Activated CD8-positive, alpha-beta T cell treated with anti-CD3 and anti-CD28 coated beads, Interleukin-2, amount 10 ng/mL, durations not matched to agents 7 days and 5 days (primary cell): ENCODE results near the gene TMEM235. TPM values are rescaled to one million over a fixed set of nuclear protein-coding genes. Genes with fewer than 3 reads are reported as not detected.
"Not testable (repeated sequence)": the region's sequence is repeated elsewhere in the genome, so short reads cannot be mapped to it uniquely, and the experiment has no call there.

ENCODE experiments used
- ATAC-seq: fragments of 150-1000 bp; cut with Tn5 transposase; one replicate; pipeline ENCODE4 v1.10.0; 2021; ENCODE audit warnings: moderate library complexity
- CTCF ChIA-PET: fragments of 350-600 bp; sonication (Branson Sonifier 250); formaldehyde crosslinking; loops from one replicate; lab custom pipeline; 2021; ENCODE audit warnings: antibody characterized with exemption; lab: Charles Lee
- POLR2A ChIA-PET: fragments of 350-600 bp; sonication (Branson Sonifier 250); formaldehyde crosslinking; loops from one replicate; lab custom pipeline; 2021; ENCODE audit warnings: antibody characterized with exemption; lab: Charles Lee
- DNase-seq: peaks from one replicate; pipeline ENCODE4 v3.0.0-alpha.2; 2020
- H3K27ac Mint-ChIP-seq: one replicate; pipeline ENCODE4 v1.8.0; 2021; ENCODE audit warnings: mild to moderate bottlenecking, mixed read lengths
- H3K27me3 Mint-ChIP-seq: one replicate; pipeline ENCODE4 v1.8.0; 2021; ENCODE audit warnings: low read depth, mixed read lengths
- H3K36me3 Mint-ChIP-seq: one replicate; pipeline ENCODE4 v1.8.0; 2021; ENCODE audit warnings: low read depth, mixed read lengths
- H3K4me1 Mint-ChIP-seq: one replicate; pipeline ENCODE4 v1.8.0; 2021; ENCODE audit warnings: low read depth, mixed read lengths
- H3K4me3 Mint-ChIP-seq: one replicate; pipeline ENCODE4 v1.8.0; 2021; ENCODE audit warnings: mild to moderate bottlenecking, mixed read lengths
- H3K9me3 Mint-ChIP-seq: one replicate; pipeline ENCODE4 v1.8.0; 2022; ENCODE audit warnings: mixed read lengths; ENCODE audit not compliant: insufficient read depth
- total RNA-seq, 2 experiments: library from RNA; stranded (reverse); gene quantifications; one replicate each; pipeline ENCODE4 v1.2.3, GENCODE V29; 2021

The TMEM235 gene
- total RNA-seq, 2 experiments from 2014 or later, result not detected

GRCh38 chr17:78231991-78232858 lies 794 bp downstream of the TMEM235 start:
- peak; percentile 51 for DNase-seq
- Mint-ChIP-seq H3K27me3 (peaks cover 31% of the 10 kb centered on the region), H3K36me3 (no peaks in the 10 kb centered on the region), H3K9me3 (no peaks in the 10 kb centered on the region), H3K4me1 (peaks cover 2% of the 10 kb centered on the region), H3K27ac (no peak overlapping the region), H3K4me3 (no peak overlapping the region)
- peak; percentile 74 for ATAC-seq
- POLR2A ChIA-PET, result no interaction called here
- CTCF ChIA-PET, result interaction anchor here (0.6 kb wide), 1 partner anchor 470 kb away, joined by 3 read pairs; no protein-coding TSS in a partner anchor

GRCh38 chr17:78232859-78233173 lies 1.4 kb downstream of the TMEM235 start:
- H3K4me1 Mint-ChIP-seq, result peaks cover 2% of the 10 kb centered on the region
- ChIA-PET CTCF (no interaction called here), POLR2A (no interaction called here)
- peaks cover 29% of the 10 kb centered on the region for H3K27me3 Mint-ChIP-seq
- H3K27ac Mint-ChIP-seq, result no peak overlapping the region
- ATAC-seq, result no peak
- H3K9me3 Mint-ChIP-seq, result no peaks in the 10 kb centered on the region
- H3K36me3 Mint-ChIP-seq, result no peaks in the 10 kb centered on the region
- H3K4me3 Mint-ChIP-seq, result no peak overlapping the region
- DNase-seq, result no peak

GRCh38 chr17:78233678-78234077 lies 2.2 kb downstream of the TMEM235 start:
- DNase-seq (no peak), ATAC-seq (no peak)
- ChIA-PET CTCF (no interaction called here), POLR2A (no interaction called here)
- Mint-ChIP-seq H3K27ac (no peak overlapping the region), H3K4me1 (peaks cover 2% of the 10 kb centered on the region), H3K36me3 (no peaks in the 10 kb centered on the region), H3K4me3 (no peak overlapping the region), H3K27me3 (peaks cover 25% of the 10 kb centered on the region), H3K9me3 (no peaks in the 10 kb centered on the region)

GRCh38 chr17:78234261-78234865 lies 2.9 kb downstream of the TMEM235 start:
- ATAC-seq (no peak), DNase-seq (no peak)
- no peak overlapping the region for H3K27ac Mint-ChIP-seq
- peaks cover 2% of the 10 kb centered on the region for H3K4me1 Mint-ChIP-seq
- CTCF ChIA-PET, result interaction anchor here (1.6 kb wide), 1 partner anchor 16 kb away, joined by 6 read pairs; no protein-coding TSS in a partner anchor
- POLR2A ChIA-PET, result no interaction called here
- no peak overlapping the region for H3K4me3 Mint-ChIP-seq
- H3K27me3 Mint-ChIP-seq, result peaks cover 25% of the 10 kb centered on the region
- no peaks in the 10 kb centered on the region for H3K36me3 Mint-ChIP-seq
- H3K9me3 Mint-ChIP-seq, result no peaks in the 10 kb centered on the region

DNA sequence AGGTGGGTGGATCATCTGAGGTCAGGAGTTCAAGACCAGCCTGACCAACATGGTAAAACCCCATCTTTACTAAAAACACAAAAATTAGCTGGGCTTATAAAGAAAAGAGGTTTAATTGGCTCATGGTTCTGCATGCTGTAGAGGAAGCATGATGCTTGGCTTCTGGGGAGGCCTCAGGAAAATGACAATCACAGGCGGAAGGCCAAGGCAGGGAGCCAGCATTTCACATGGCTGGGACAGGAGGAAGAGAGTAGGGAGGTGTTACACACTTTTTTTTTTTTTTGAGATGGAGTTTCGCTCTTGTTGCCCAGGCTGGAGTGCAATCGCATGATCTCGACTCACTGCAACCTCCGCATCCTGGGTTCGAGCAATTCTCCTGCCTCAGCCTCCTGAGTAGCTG lies 3.6 kb downstream of the TMEM235 start:
- H3K27ac Mint-ChIP-seq, DNase-seq, ATAC-seq, H3K9me3 Mint-ChIP-seq, POLR2A ChIA-PET, H3K4me3 Mint-ChIP-seq, H3K4me1 Mint-ChIP-seq, H3K36me3 Mint-ChIP-seq: not testable (repeated sequence)
- peaks cover 25% of the 10 kb centered on the region for H3K27me3 Mint-ChIP-seq
- CTCF ChIA-PET, result interaction anchor here (1.6 kb wide), 1 partner anchor 16 kb away, joined by 6 read pairs; no protein-coding TSS in a partner anchor

GRCh38 chr17:78235885-78236284 lies 4.5 kb downstream of the TMEM235 start:
- DNase-seq, result no peak
- CTCF ChIA-PET, result interaction anchor here (1.6 kb wide), 1 partner anchor 15 kb away, joined by 6 read pairs; no protein-coding TSS in a partner anchor
- no peaks in the 10 kb centered on the region for H3K9me3 Mint-ChIP-seq

GRCh38 chr17:78236362-78237127 lies 5.1 kb downstream of the TMEM235 start:
- ChIA-PET CTCF (interaction anchor here (1.1 to 1.6 kb wide), 3 partner anchors 14 to 15 kb away, joined by 3 to 6 read pairs (median 4); no protein-coding TSS in a partner anchor), POLR2A (interaction anchor here (0.5 kb wide), 1 partner anchor 923 kb away, joined by 8 read pairs; no protein-coding TSS in a partner anchor)
- H3K36me3 Mint-ChIP-seq, result no peaks in the 10 kb centered on the region
- no peaks in the 10 kb centered on the region for H3K9me3 Mint-ChIP-seq
- no peak for ATAC-seq
- H3K4me3 Mint-ChIP-seq, result no peak overlapping the region
- H3K27me3 Mint-ChIP-seq, result peaks cover 13% of the 10 kb centered on the region
- no peak overlapping the region for H3K27ac Mint-ChIP-seq
- DNase-seq, result no peak
- H3K4me1 Mint-ChIP-seq, result peaks cover 2% of the 10 kb centered on the region

More at GRCh38 chr17:78235885-78236284, 4.5 kb downstream of the TMEM235 start:
- H3K36me3 Mint-ChIP-seq, result no peaks in the 10 kb centered on the region
- ATAC-seq, result no peak
- no peak overlapping the region for H3K27ac Mint-ChIP-seq
- peaks cover 19% of the 10 kb centered on the region for H3K27me3 Mint-ChIP-seq
- H3K4me3 Mint-ChIP-seq, result no peak overlapping the region
- H3K4me1 Mint-ChIP-seq, result peaks cover 2% of the 10 kb centered on the region
- POLR2A ChIA-PET, result no interaction called here

DNA sequence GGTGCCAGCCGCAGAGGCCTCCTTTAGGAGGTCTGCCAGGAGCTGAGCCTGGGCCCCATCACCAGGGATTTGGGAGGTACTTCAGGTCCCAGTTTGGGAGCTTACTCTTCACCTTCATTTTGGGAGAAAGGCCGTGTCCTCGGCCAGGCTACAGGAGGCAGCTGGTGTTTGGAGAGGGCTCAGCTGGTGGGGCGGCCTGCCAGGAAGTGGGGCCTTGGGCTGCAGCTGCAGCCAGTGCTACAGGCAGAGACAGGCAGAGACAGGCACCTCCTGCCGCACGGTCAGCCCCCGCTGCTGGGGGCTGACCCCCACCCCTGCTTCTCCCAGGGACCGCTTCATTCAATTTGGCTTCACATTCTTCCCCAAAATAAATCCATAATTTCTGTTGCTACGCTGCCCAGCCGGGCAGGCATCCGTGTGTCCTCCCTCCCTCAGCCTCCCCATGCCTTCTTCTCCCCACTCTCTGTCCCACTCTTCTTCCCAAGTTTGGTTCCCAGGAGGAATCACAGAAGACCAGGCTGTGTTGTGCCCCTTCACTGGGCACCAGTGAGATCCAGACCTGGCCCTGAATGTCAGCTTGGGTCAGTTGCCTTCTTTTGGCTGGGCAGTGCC lies 6.1 kb downstream of the TMEM235 start:
- ChIA-PET CTCF (interaction anchor here (1.1 to 1.3 kb wide), 2 partner anchors 13 to 14 kb away, joined by 3 to 4 read pairs; no protein-coding TSS in a partner anchor), POLR2A (no interaction called here)
- H3K27ac Mint-ChIP-seq, result no peak overlapping the region
- H3K27me3 Mint-ChIP-seq, result peaks cover 7% of the 10 kb centered on the region
- DNase-seq, result no peak
- peaks cover 1% of the 10 kb centered on the region for H3K4me1 Mint-ChIP-seq
- H3K4me3 Mint-ChIP-seq, result no peak overlapping the region
- ATAC-seq, result no peak
- H3K9me3 Mint-ChIP-seq, result no peaks in the 10 kb centered on the region
- no peaks in the 10 kb centered on the region for H3K36me3 Mint-ChIP-seq

DNA sequence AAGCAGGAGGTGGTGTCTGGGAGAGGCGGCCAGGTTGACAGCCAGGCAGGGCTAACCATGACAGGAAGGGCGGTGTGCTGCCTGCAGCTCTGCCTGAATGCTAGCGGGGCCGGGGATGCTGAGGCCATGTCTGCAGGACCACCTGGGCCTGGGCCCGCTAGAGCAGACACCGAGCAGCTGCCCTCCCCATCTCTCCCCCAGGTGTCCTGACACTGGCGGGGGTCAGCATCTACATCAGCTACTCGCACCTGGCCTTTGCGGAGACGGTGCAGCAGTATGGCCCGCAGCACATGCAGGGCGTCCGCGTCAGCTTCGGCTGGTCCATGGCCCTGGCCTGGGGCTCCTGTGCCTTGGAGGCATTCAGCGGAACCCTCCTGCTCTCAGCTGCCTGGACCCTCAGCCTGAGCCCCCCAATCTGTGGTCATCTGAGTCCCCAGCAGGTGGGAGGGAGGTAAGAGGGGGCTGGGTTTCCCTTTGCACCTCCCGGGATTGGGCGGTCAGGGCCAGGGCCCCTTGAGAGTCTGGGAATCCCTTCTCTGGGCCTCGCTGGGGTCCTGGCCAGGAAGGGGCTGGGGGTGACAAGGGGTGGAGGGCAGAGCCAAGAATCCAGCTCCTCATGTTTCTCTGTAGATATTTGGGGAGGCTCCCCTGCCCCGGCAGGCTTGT lies 7.5 kb downstream of the TMEM235 start:
- Mint-ChIP-seq H3K36me3 (no peaks in the 10 kb centered on the region), H3K4me3 (no peak overlapping the region), H3K27me3 (peaks cover 2% of the 10 kb centered on the region), H3K4me1 (peaks cover 9% of the 10 kb centered on the region), H3K27ac (no peak overlapping the region), H3K9me3 (no peaks in the 10 kb centered on the region)
- ATAC-seq, result no peak
- no peak for DNase-seq
- ChIA-PET POLR2A (no interaction called here), CTCF (no interaction called here)

- Mint-ChIP-seq H3K36me3 (no peaks in the 10 kb centered on the region), H3K9me3 (no peaks in the 10 kb centered on the region), H3K27me3 (peaks cover 2% of the 10 kb centered on the region), H3K4me1 (peaks cover 9% of the 10 kb centered on the region), H3K27ac (no peak overlapping the region), H3K4me3 (no peak overlapping the region)
- CTCF ChIA-PET, result no interaction called here
- no peak for DNase-seq
- no peak for ATAC-seq
- POLR2A ChIA-PET, result no interaction called here
Observed at GRCh38 chr17:78239489-78239931, 8.1 kb downstream of the TMEM235 start.
